Activated naive CD4-positive, alpha-beta T cell treated with anti-CD3 and anti-CD28 coated beads, Interleukin-2, amount 50 U/mL, for 72 hours (primary cell): ENCODE measurements around the gene CD4. TPM values are rescaled to one million over a fixed set of nuclear protein-coding genes. Genes with fewer than 3 reads are reported as not detected.

Experiments
- ATAC-seq, 2 donors: fragments of 150-1000 bp; cut with Tn5 transposase; 2 replicates each; pipeline ENCODE4 v1.10.0; 2021; ENCODE audit warnings: mild to moderate bottlenecking in 2 of 2, moderate library complexity in 2 of 2
- DNase-seq, 2 donors: peaks; one replicate each; pipeline ENCODE4 v3.0.0; 2021 to 2022; ENCODE audit warnings: low spot score in 2 of 2
- H3K27ac Mint-ChIP-seq, 2 donors: one replicate each; pipeline ENCODE4 v1.8.0; 2022; ENCODE audit warnings: mild to moderate bottlenecking in 2 of 2, mixed read lengths in 2 of 2
- H3K36me3 Mint-ChIP-seq, 2 donors: one replicate each; pipeline ENCODE4 v1.8.0; 2022; ENCODE audit warnings: mixed read lengths in 2 of 2
- H3K9me3 Mint-ChIP-seq, 2 donors: one replicate each; pipeline ENCODE4 v1.8.0; 2022; ENCODE audit warnings: mixed read lengths in 2 of 2
- total RNA-seq, 2 donors: library from RNA; stranded (reverse); gene quantifications; one replicate each; pipeline ENCODE4 v1.2.3, GENCODE V29; 2022

CD4 gene
- total RNA-seq, 2 donors from 2014 or later: 165 to 244 TPM

DNA sequence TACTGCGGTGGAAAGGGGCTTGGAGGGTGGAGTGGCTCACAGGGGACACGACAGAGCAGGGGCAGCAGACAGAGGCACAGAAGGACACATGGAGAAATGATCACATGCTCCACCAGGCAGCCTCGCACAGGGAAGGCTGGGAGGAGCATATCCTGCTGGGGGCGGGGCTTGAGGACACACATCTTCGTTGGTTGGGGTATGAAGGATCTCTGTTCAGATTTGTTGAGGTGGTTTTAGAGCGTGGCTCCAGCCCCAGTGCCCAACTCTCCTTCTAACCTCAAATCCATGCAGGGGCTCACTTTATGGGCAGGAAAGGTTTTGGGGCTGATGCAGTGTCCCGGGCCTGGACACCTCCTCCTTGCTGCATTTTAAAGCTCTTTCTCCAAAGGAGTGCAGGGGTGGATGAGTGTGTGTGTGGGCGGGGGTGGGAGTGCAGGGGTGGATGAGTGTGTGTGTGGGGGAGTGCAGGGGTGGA is 38.1 kb downstream of the CD4 start:
- DNase-seq (peak; percentile 50 to 63), ATAC-seq (peak in 1 of 2 donors; percentile 45)
- no peaks in the 10 kb centered on the region for H3K36me3 Mint-ChIP-seq
- no peaks in the 10 kb centered on the region for H3K9me3 Mint-ChIP-seq
- no peak overlapping the region for H3K27ac Mint-ChIP-seq

- Mint-ChIP-seq H3K36me3 (no peaks in the 10 kb centered on the region), H3K9me3 (no peaks in the 10 kb centered on the region), H3K27ac (peak within 1 kb of the TSS; percentile 61 to 82)
- DNase-seq (peak; percentile 14 to 37), ATAC-seq (peak; percentile 39 to 48)
Observed at GRCh38 chr12:6827982-6828780, 38.9 kb downstream of the CD4 start, which contains the start of gene P3H3. P3H3 (plus strand) TSS chr12:6828407; CDS start chr12:6828441, 34 bp downstream.

DNA sequence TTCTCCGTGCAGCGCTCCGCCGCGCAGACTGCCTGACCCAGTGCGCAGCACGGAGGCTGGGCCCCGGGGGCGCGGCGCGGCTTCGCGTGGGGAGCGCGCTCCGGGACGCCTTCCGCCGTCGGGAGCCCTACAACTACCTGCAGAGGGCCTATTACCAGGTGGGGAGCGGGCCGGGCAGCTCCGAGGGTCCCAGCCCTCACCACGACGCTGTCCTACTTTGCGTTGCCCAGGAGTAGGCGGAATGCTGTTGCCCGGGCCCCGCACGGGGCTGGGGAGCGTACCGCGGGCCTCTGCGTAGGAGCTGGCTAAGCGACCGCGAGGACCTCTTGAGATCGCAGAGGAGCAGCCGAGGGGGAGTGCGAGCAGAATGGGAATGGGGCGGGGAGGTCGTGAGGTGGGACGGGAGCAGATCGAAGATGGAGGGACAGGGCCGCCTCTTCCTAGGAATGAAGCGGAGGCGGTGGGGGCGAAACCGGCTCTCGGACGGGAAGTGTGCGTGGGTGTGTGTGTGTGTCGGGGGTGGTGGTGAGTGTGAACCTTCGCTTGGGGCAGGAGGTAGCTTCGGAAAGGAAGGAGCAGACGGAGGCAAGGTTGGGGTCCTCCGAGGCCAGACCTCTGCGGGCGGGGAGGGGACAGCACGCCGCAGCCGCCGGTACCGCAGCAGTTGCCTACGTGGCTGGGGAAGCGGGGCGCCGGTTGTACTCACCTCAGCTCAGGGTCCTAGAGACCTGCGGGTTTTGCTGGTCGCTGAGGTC is 39.6 kb downstream of the CD4 start:
- H3K27ac Mint-ChIP-seq: peak overlapping the region; percentile 61 to 82
- DNase-seq: peak; percentile 47 to 57
- peak; percentile 51 to 55 for ATAC-seq
- no peaks in the 10 kb centered on the region for H3K9me3 Mint-ChIP-seq
- H3K36me3 Mint-ChIP-seq: no peaks in the 10 kb centered on the region

DNA sequence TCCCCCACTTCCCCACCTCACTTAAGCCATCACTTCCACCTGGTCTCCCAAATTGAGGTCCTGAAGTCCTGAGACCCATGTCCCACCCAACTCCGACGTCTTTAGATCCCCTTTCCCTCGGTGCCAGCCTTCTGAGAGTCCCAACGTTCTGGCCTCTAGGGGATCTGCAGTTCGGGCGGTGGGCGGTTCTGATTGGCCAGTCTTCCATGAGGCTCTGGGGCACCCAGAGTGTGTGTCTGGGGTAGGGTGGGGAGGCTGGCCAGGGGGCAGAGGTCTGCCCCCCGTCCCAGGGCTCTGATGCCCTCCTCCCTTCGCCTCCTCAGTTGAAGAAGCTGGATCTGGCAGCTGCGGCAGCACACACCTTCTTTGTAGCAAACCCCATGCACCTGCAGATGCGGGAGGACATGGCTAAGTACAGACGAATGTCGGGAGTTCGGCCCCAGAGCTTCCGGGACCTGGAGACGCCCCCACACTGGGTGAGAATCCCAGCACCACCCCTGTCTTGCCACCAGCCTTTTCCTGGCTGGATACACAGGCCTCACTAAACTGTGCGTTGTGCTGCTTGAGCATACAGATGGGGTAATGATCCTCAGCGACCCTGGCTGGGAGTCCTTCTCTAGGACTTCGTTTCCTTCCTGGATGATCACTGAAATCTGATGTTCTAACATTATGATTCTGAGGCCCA is 40.4 kb downstream of the CD4 start:
- H3K36me3 Mint-ChIP-seq: no peaks in the 10 kb centered on the region
- DNase-seq: no peak
- H3K9me3 Mint-ChIP-seq: no peaks in the 10 kb centered on the region
- peak in 1 of 2 donors; percentile 16 for ATAC-seq
- H3K27ac Mint-ChIP-seq: peak overlapping the region in 1 of 2 donors; percentile 61

GRCh38 chr12:6830286-6830890 is 41.1 kb downstream of the CD4 start:
- peak overlapping the region in 1 of 2 donors; percentile 9 for H3K27ac Mint-ChIP-seq
- no peaks in the 10 kb centered on the region for H3K9me3 Mint-ChIP-seq
- H3K36me3 Mint-ChIP-seq: no peaks in the 10 kb centered on the region
- no peak for DNase-seq
- no peak for ATAC-seq

GRCh38 chr12:6830999-6831398 is 41.7 kb downstream of the CD4 start:
- Mint-ChIP-seq H3K27ac (no peak overlapping the region), H3K9me3 (no peaks in the 10 kb centered on the region), H3K36me3 (no peaks in the 10 kb centered on the region)
- no peak for ATAC-seq
- DNase-seq: no peak

DNA sequence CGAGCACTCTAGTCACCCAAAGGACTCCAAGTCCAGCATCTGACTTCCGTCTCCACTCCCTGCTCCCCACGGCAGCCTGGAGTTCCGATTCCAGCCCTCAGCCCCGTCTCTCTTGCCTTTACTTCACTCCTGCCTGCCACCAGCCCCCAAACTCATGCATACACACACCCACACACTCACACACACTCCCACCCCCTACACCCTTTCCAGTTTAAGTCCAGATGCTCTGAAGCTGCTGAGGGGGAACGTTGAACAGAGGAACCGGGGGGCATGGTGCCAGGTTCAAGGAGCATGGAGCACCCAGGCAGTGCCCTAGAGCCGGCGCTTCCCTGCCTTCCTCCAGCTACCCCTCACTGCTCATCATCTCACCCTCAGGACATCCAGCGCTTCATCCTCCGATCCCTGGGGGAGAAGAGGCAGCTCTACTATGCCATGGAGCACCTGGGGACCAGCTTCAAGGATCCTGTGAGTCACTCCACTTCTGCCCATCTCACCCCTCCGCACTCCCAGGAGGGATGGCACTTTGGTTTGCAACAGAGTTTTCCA is 42.2 kb downstream of the CD4 start:
- Mint-ChIP-seq H3K9me3 (no peaks in the 10 kb centered on the region), H3K27ac (no peak overlapping the region), H3K36me3 (no peaks in the 10 kb centered on the region)
- ATAC-seq (no peak), DNase-seq (no peak)

- Mint-ChIP-seq H3K36me3 (no peaks in the 10 kb centered on the region), H3K9me3 (no peaks in the 10 kb centered on the region), H3K27ac (no peak overlapping the region)
- ATAC-seq: no peak
- DNase-seq: no peak
Observed at GRCh38 chr12:6832125-6832524, 42.8 kb downstream of the CD4 start.

GRCh38 chr12:6833189-6833890 is 44.0 kb downstream of the CD4 start:
- ATAC-seq (no peak), DNase-seq (no peak)
- Mint-ChIP-seq H3K27ac (peak overlapping the region in 1 of 2 donors; percentile 40), H3K9me3 (no peaks in the 10 kb centered on the region), H3K36me3 (no peaks in the 10 kb centered on the region)

DNA sequence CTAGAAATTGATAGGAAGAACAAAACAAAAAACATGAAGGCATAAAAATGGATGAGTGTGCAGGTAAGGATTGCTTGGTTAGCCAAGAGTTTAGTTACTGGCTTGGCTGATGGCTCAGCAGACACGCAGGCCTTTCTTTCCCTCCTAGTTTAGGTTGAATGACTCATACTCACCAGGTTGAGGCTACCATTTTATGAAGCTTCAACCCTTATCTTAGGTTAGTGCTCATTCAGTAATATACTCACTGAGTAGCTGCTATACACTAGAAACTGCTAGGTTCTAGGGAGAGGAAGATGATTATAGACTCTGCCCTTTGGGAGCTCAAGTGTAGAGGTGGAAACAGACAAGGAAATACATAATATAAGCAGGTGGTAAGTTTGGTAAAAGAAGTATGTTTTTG is 44.9 kb downstream of the CD4 start:
- Mint-ChIP-seq H3K27ac (no peak overlapping the region), H3K9me3 (no peaks in the 10 kb centered on the region), H3K36me3 (no peaks in the 10 kb centered on the region)
- no peak for DNase-seq
- peak in 1 of 2 donors; percentile 6 for ATAC-seq

- no peak for DNase-seq
- H3K9me3 Mint-ChIP-seq: no peaks in the 10 kb centered on the region
- no peak for ATAC-seq
- no peaks in the 10 kb centered on the region for H3K36me3 Mint-ChIP-seq
- H3K27ac Mint-ChIP-seq: no peak overlapping the region
Observed at GRCh38 chr12:6834873-6835272, 45.5 kb downstream of the CD4 start.

GRCh38 chr12:6836851-6837250 is 47.5 kb downstream of the CD4 start:
- no peaks in the 10 kb centered on the region for H3K9me3 Mint-ChIP-seq
- ATAC-seq: no peak
- H3K36me3 Mint-ChIP-seq: no peaks in the 10 kb centered on the region
- DNase-seq: no peak
- H3K27ac Mint-ChIP-seq: no peak overlapping the region

DNA sequence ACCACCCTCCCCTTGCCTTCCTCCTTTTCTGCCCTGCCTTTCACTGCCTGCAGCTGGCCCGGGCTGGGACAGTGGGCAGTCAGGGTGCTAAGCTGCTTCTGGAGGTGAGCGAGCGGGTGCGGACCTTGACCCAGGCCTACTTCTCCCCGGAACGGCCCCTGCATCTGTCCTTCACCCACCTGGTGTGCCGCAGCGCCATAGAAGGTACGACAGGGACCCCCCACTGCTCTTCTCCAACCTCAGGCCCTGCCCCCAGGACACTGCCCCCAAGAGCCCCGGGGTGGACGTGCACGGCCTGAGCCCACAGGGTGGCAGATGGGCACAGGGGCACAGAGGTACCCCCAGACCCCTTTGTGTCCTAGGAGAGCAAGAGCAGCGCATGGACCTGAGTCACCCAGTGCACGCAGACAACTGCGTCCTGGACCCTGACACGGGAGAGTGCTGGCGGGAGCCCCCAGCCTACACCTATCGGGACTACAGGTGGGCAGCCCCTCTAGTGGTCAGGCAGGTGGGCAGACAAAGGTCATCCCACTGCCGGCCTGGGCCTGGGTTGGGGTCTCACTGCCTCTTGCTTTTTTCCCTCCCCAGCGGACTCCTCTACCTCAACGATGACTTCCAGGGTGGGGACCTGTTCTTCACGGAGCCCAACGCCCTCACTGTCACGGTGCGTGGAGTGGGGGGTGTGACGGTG is 48.2 kb downstream of the CD4 start:
- DNase-seq (no peak), ATAC-seq (no peak)
- Mint-ChIP-seq H3K27ac (no peak overlapping the region), H3K36me3 (no peaks in the 10 kb centered on the region), H3K9me3 (no peaks in the 10 kb centered on the region)

GRCh38 chr12:6838854-6839253 is 49.5 kb downstream of the CD4 start:
- H3K27ac Mint-ChIP-seq: peak overlapping the region in 1 of 2 donors; percentile 55
- no peak for DNase-seq
- ATAC-seq: no peak
- no peaks in the 10 kb centered on the region for H3K9me3 Mint-ChIP-seq
- H3K36me3 Mint-ChIP-seq: no peaks in the 10 kb centered on the region

- DNase-seq: no peak
- no peak overlapping the region for H3K27ac Mint-ChIP-seq
- H3K36me3 Mint-ChIP-seq: no peaks in the 10 kb centered on the region
- H3K9me3 Mint-ChIP-seq: no peaks in the 10 kb centered on the region
- ATAC-seq: no peak
Observed at GRCh38 chr12:6839482-6840201, 50.3 kb downstream of the CD4 start.
